ENCODE measurements around the gene CDC5L.

DNA sequence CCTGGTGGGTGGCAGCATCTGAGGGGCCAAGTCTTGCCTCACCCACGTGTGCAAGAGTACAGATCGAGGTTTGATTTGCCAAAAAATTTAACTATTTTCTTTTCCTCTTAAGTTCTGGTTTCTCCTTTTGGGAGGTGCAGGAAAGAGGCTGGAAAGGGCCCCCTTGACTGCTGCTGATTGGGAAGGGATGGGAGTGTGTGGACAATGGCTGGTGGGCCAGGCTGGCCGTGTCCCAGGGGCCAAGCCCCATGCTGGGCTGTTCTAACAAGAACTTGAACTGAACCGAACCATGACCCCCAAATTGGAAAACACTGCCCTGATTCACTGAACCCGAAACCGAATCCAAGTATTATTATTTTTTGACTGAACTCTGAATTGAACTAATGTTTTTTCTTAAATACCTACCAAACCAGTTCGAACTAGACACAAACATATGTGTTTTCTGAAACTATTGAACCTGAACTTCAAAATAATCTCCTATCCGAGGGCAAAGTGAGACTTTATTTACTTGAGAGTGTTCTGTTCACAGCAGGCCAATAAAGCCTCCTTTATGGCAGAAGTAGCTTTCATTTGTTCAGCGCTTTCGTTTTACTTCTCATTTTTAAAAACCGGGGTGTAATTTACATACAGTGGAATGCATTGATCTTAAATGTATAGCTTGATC, 91.2 kb downstream of the CDC5L start:
- TF ChIP-seq, protein P1, sequence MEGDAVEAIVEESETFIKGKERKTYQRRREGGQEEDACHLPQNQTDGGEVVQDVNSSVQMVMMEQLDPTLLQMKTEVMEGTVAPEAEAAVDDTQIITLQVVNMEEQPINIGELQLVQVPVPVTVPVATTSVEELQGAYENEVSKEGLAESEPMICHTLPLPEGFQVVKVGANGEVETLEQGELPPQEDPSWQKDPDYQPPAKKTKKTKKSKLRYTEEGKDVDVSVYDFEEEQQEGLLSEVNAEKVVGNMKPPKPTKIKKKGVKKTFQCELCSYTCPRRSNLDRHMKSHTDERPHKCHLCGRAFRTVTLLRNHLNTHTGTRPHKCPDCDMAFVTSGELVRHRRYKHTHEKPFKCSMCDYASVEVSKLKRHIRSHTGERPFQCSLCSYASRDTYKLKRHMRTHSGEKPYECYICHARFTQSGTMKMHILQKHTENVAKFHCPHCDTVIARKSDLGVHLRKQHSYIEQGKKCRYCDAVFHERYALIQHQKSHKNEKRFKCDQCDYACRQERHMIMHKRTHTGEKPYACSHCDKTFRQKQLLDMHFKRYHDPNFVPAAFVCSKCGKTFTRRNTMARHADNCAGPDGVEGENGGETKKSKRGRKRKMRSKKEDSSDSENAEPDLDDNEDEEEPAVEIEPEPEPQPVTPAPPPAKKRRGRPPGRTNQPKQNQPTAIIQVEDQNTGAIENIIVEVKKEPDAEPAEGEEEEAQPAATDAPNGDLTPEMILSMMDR (IDR thresholded peaks at IDR 0.05) = no peak
- TF ChIP-seq POLR2A (IDR thresholded peaks at IDR 0.05) = no peak
